ENCODE measurements around the gene ZNF219. TPM values are rescaled to one million over a fixed set of nuclear protein-coding genes. Genes with fewer than 3 reads are reported as not detected.

Gene ZNF219
- total RNA-seq, 4 donors from 2014 or later, result 68.4 to 135 (median 94.5) TPM

- Histone ChIP-seq H3K4me3 (no peak overlapping the region), H3K36me3 (peaks cover 0 to 16% (median 6%) of the 10 kb centered on the region in 4 donors), H3K4me1 (peaks cover 11 to 57% (median 42%) of the 10 kb centered on the region in 4 donors), H3K27ac (peak overlapping the region in 3 of 4 donors; percentile 15 to 52 (median 45)), H3K9me3 (no peaks in the 10 kb centered on the region), H3K27me3 (no peaks in the 10 kb centered on the region)
- intact Hi-C loops (cut with DNase I; ENCODE audit: low total_unique reads) (loop anchor here (1.0 to 2.0 kb wide), 2 partner anchors 12 to 24 kb away; no protein-coding TSS in a partner anchor), in situ Hi-C loops (cut with MboI; ENCODE audit: low pct_ligation_motif_present in 1 of 4, low pct_unique_long_range_greater_than_20kb in 1 of 4, low sequenced_read_pairs in 3 of 4) (no loop called here)
- TF ChIP-seq CTCF (IDR thresholded peaks at IDR 0.05), result peak; percentile 100
- no peak for TF ChIP-seq POLR2A (IDR thresholded peaks at IDR 0.05)
- TF ChIP-seq POLR2AphosphoS5 (IDR thresholded peaks at IDR 0.05), result peak in 2 of 3 donors; percentile 62 to 67
- TF ChIP-seq EP300 (IDR thresholded peaks at IDR 0.05; ENCODE audit: low read depth), result no peak
- peak; percentile 92 for DNase-seq
- WGBS, 2 donors (ENCODE audit: low coverage in 1 of 2), result 37% methylated on average over 51 of the region's 59 CpGs; no CpG with 5 or more reads in 1 of the 2 donors
These were observed 6.0 kb downstream of the ZNF219 start for GRCh38 chr14:21092273-21093011.

DNA sequence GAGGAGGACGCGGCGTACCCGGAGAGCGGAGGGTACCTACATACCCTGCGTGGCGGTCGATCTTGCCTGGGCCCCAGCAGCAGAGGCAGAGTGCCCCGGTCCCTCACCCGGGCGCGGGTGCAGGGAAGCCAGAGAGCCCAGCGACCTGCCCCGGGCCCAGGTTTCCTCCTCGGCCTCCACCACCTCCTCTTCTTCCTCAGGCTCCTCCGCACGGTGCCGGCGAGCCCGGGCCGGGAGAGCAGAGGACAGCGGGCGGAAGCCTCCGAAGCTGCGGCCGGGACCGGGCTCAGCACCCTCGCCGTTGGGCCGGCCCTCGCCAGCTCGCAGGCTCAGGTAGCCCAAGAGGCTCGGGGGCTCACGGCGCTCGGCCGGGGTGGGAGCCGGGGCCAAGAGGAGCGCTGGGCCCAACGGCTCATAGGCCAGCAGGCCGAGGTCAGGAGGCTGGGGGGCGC lies 6.6 kb downstream of the ZNF219 start:
- peak overlapping the region in 3 of 4 donors; percentile 15 to 52 (median 45) for H3K27ac ChIP-seq
- H3K9me3 ChIP-seq, result no peaks in the 10 kb centered on the region
- DNase-seq, result no peak
- peaks cover 0 to 16% (median 6%) of the 10 kb centered on the region in 4 donors for H3K36me3 ChIP-seq
- in situ Hi-C loops (cut with MboI; ENCODE audit: low pct_ligation_motif_present in 1 of 4, low pct_unique_long_range_greater_than_20kb in 1 of 4, low sequenced_read_pairs in 3 of 4), result no loop called here
- no peak overlapping the region for H3K4me3 ChIP-seq
- 90 to 98% methylated on average over 8 to 41 of the region's 42 CpGs for WGBS, 2 donors (ENCODE audit: low coverage in 1 of 2)
- H3K4me1 ChIP-seq, result peaks cover 8 to 57% (median 38%) of the 10 kb centered on the region in 4 donors
- intact Hi-C loops (cut with DNase I; ENCODE audit: low total_unique reads), result loop anchor here (1.0 to 2.0 kb wide), 2 partner anchors 12 to 23 kb away; no protein-coding TSS in a partner anchor
- no peaks in the 10 kb centered on the region for H3K27me3 ChIP-seq
- no peak for TF ChIP-seq EP300 (IDR thresholded peaks at IDR 0.05; ENCODE audit: low read depth)
- TF ChIP-seq POLR2AphosphoS5 (IDR thresholded peaks at IDR 0.05), result no peak
- TF ChIP-seq POLR2A (IDR thresholded peaks at IDR 0.05), result no peak
- TF ChIP-seq CTCF (IDR thresholded peaks at IDR 0.05), result no peak

- Histone ChIP-seq H3K36me3 (peaks cover 0 to 16% (median 7%) of the 10 kb centered on the region in 4 donors), H3K27ac (no peak overlapping the region), H3K4me3 (no peak overlapping the region), H3K27me3 (no peaks in the 10 kb centered on the region), H3K9me3 (no peaks in the 10 kb centered on the region), H3K4me1 (peaks cover 3 to 50% (median 31%) of the 10 kb centered on the region in 4 donors)
- intact Hi-C loops (cut with DNase I; ENCODE audit: low total_unique reads) (no loop called here), in situ Hi-C loops (cut with MboI; ENCODE audit: low pct_ligation_motif_present in 1 of 4, low pct_unique_long_range_greater_than_20kb in 1 of 4, low sequenced_read_pairs in 3 of 4) (no loop called here)
- DNase-seq, result no peak
- no peak for TF ChIP-seq POLR2A (IDR thresholded peaks at IDR 0.05)
- TF ChIP-seq CTCF (IDR thresholded peaks at IDR 0.05), result no peak
- TF ChIP-seq EP300 (IDR thresholded peaks at IDR 0.05; ENCODE audit: low read depth), result no peak
- no peak for TF ChIP-seq POLR2AphosphoS5 (IDR thresholded peaks at IDR 0.05)
- WGBS, 2 donors (ENCODE audit: low coverage in 1 of 2), result 50 to 91% methylated on average over 4 to 45 of the region's 45 CpGs
These were observed 7.4 kb downstream of the ZNF219 start for GRCh38 chr14:21090940-21091663.
